Ishikawa (cell line): ENCODE data around the gene MTUS2.

Experiments
- CEBPB ChIP-seq: IDR thresholded peaks from 2 replicates; pipeline ENCODE4 v1.6.1; 2012
- CREB1 ChIP-seq: IDR thresholded peaks from 2 replicates; pipeline ENCODE4 v1.6.1; 2012; ENCODE audit warnings: low read depth
- EGR1 ChIP-seq: IDR thresholded peaks from 2 replicates; pipeline ENCODE4 v1.6.1; 2012
- EP300 ChIP-seq: IDR thresholded peaks from 2 replicates; pipeline ENCODE4 v1.6.1; 2012; ENCODE audit warnings: borderline replicate concordance
- FOXM1 ChIP-seq: IDR thresholded peaks from 2 replicates; pipeline ENCODE4 v1.6.1; 2012; ENCODE audit warnings: low read depth, borderline replicate concordance
- NFIC ChIP-seq: IDR thresholded peaks from 2 replicates; pipeline ENCODE4 v1.6.1; 2012
- RAD21 ChIP-seq: IDR thresholded peaks from 2 replicates; pipeline ENCODE4 v1.6.1; 2012; ENCODE audit warnings: low read depth
- TAF1 ChIP-seq: IDR thresholded peaks from 2 replicates; pipeline ENCODE4 v1.6.1; 2012; ENCODE audit warnings: low read depth, mild to moderate bottlenecking
- TCF12 ChIP-seq: IDR thresholded peaks from 2 replicates; pipeline ENCODE4 v1.6.1; 2012; ENCODE audit warnings: low read depth
- TEAD4 ChIP-seq: IDR thresholded peaks from 2 replicates; pipeline ENCODE4 v1.6.1; 2012
- YY1 ChIP-seq: IDR thresholded peaks from 2 replicates; pipeline ENCODE4 v1.6.1; 2012; ENCODE audit warnings: low read depth
- ZBTB7A ChIP-seq: IDR thresholded peaks from 2 replicates; pipeline ENCODE4 v1.6.1; 2012; ENCODE audit warnings: low read depth
- TF ChIP-seq, protein P1 (sequence below): IDR thresholded peaks from 2 replicates; pipeline ENCODE4 v1.6.1; 2012
- TF ChIP-seq, protein P2 (sequence below): IDR thresholded peaks from 2 replicates; pipeline ENCODE4 v1.6.1; 2012
- TF ChIP-seq, protein P3 (sequence below): IDR thresholded peaks from 2 replicates; pipeline ENCODE4 v1.6.1; 2012; ENCODE audit warnings: low read depth, mild to moderate bottlenecking

MTUS2 gene

DNA sequence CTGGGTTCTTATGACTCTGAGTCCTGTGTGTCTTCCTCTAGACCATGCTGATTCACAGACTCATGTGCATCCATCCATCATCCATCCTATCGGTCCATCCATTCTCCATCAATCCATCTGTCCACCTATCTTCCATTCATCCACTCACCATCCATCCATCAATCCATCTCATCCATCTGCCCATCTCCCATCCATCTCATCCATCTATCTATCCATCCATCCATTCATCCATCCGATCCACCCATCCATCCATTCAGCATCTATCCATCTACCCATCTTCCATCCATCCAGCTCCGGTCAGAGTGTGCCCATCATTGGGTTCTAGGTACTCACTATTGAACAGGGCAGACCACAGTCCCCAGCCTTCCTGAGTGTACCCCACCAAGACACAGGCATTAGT is 699.8 kb downstream of the MTUS2 start:
- no peak for TF ChIP-seq CEBPB
- TF ChIP-seq, protein P1, sequence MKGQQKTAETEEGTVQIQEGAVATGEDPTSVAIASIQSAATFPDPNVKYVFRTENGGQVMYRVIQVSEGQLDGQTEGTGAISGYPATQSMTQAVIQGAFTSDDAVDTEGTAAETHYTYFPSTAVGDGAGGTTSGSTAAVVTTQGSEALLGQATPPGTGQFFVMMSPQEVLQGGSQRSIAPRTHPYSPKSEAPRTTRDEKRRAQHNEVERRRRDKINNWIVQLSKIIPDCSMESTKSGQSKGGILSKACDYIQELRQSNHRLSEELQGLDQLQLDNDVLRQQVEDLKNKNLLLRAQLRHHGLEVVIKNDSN: no peak
- TF ChIP-seq, protein P2, sequence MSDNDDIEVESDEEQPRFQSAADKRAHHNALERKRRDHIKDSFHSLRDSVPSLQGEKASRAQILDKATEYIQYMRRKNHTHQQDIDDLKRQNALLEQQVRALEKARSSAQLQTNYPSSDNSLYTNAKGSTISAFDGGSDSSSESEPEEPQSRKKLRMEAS: no peak
- no peak for TF ChIP-seq TEAD4
- TF ChIP-seq EGR1: no peak
- TF ChIP-seq, protein P3, sequence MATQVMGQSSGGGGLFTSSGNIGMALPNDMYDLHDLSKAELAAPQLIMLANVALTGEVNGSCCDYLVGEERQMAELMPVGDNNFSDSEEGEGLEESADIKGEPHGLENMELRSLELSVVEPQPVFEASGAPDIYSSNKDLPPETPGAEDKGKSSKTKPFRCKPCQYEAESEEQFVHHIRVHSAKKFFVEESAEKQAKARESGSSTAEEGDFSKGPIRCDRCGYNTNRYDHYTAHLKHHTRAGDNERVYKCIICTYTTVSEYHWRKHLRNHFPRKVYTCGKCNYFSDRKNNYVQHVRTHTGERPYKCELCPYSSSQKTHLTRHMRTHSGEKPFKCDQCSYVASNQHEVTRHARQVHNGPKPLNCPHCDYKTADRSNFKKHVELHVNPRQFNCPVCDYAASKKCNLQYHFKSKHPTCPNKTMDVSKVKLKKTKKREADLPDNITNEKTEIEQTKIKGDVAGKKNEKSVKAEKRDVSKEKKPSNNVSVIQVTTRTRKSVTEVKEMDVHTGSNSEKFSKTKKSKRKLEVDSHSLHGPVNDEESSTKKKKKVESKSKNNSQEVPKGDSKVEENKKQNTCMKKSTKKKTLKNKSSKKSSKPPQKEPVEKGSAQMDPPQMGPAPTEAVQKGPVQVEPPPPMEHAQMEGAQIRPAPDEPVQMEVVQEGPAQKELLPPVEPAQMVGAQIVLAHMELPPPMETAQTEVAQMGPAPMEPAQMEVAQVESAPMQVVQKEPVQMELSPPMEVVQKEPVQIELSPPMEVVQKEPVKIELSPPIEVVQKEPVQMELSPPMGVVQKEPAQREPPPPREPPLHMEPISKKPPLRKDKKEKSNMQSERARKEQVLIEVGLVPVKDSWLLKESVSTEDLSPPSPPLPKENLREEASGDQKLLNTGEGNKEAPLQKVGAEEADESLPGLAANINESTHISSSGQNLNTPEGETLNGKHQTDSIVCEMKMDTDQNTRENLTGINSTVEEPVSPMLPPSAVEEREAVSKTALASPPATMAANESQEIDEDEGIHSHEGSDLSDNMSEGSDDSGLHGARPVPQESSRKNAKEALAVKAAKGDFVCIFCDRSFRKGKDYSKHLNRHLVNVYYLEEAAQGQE: no peak
- TF ChIP-seq ZBTB7A: no peak
- TF ChIP-seq TAF1: no peak
- TF ChIP-seq FOXM1: no peak
- no peak for TF ChIP-seq TCF12
- no peak for TF ChIP-seq RAD21

DNA sequence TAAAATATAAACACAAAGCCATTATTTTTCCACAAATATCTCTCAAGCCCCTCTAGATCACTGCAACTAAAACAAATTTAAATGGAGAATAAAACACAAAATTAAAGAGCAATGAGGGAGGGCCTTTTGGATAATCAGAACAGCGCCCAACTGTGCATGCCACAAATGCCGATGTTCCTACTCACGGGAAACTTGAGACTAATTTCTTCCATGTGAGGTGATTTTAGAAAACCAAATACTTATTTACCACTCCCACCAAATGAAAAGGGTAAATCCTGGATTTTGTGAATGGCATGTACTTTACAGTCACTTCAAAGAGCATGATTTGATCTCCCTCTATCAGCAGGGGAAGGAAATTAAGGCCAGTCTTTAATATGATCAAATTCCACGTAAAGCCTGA is 700.5 kb downstream of the MTUS2 start:
- peak; percentile 64 for TF ChIP-seq NFIC
- no peak for TF ChIP-seq EGR1
- peak; percentile 77 for TF ChIP-seq FOXM1
- TF ChIP-seq TCF12: peak; percentile 88
- TF ChIP-seq YY1: no peak
- peak; percentile 93 for TF ChIP-seq TEAD4
- 0 out of 2 replicates have a peak, but pooled peaks have one; percentile 7 for TF ChIP-seq RAD21
- TF ChIP-seq, protein P1: no peak
- TF ChIP-seq EP300: peak; percentile 89

DNA sequence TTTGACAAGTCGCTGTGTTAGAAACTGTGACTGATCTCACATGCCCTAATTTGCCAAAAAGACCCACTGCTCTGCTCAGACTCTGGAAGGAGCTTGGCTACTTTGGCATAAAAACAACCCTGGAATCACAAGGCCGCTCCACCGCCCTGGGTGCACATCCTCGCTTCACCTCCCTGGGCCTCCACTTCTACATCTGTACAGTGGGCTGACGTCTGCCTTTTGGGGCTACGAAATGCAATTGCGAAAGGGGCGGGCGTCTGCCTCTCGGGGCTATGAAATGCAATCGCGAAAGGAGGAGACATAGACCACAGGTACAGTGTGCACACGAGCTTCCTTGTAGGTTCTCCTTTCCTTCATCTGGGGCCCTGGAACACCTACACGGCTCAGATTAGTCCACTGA is 701.2 kb downstream of the MTUS2 start:
- TF ChIP-seq, protein P1: no peak
- no peak for TF ChIP-seq CEBPB
- no peak for TF ChIP-seq EP300
- TF ChIP-seq, protein P2: no peak
- TF ChIP-seq FOXM1: no peak
- TF ChIP-seq CREB1: no peak
- TF ChIP-seq TAF1: no peak
- TF ChIP-seq, protein P3: no peak
- TF ChIP-seq TEAD4: no peak
- TF ChIP-seq NFIC: no peak
- TF ChIP-seq EGR1: no peak
- no peak for TF ChIP-seq RAD21
- TF ChIP-seq ZBTB7A: no peak

DNA sequence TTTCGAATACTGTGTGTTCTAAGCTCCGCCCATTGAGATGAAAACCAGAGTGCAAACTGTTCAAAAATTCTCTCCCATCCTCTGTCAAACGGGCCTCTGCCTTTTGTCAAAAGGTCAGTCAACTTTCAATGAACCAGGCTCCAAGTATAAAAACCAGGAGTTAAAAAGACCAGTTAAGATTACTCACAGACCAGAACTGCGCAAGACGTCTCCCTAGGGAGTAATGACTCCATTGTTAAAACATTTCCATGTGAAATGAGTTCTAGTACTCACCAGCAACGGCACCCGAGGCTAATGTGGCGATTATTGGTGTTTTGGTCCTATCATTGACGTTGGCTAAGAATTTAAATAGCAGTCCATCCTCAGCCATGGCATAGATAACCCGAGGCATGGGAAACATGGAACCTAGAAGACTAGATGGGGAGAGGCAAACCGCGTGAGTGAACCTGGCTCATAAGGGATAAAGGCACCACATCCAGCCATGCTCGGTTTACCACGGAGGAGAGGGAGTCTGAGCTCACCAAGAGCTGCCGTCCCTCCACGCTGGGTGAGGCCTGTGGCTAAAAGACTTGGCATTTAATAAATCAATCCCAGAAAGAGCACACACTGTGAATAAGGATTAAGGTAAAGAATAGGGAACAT is 702.0 kb downstream of the MTUS2 start:
- no peak for TF ChIP-seq EGR1
- no peak for TF ChIP-seq TEAD4
- TF ChIP-seq EP300: no peak
- TF ChIP-seq CREB1: no peak
- no peak for TF ChIP-seq ZBTB7A
- TF ChIP-seq, protein P3: no peak
- TF ChIP-seq TAF1: no peak
- TF ChIP-seq, protein P2: no peak
- TF ChIP-seq, protein P1: no peak
- no peak for TF ChIP-seq RAD21
- TF ChIP-seq TCF12: no peak
- no peak for TF ChIP-seq NFIC
- no peak for TF ChIP-seq FOXM1
- TF ChIP-seq YY1: no peak
- TF ChIP-seq CEBPB: no peak
